Measurements from ENCODE around the gene WIF1.

Gene WIF1

GRCh38 chr12:65121049-65121955 is at the start of gene WIF1:
Gene WIF1, minus strand, starts transcription at chr12:65121305. Its CDS starts 114 bp downstream, at chr12:65121191.
- DNase-seq (ENCODE audit: low read depth): no peak

GRCh38 chr12:65170209-65170881 is 49.2 kb upstream of the WIF1 start:
- peak; percentile 78 for DNase-seq (ENCODE audit: low read depth)

DNA sequence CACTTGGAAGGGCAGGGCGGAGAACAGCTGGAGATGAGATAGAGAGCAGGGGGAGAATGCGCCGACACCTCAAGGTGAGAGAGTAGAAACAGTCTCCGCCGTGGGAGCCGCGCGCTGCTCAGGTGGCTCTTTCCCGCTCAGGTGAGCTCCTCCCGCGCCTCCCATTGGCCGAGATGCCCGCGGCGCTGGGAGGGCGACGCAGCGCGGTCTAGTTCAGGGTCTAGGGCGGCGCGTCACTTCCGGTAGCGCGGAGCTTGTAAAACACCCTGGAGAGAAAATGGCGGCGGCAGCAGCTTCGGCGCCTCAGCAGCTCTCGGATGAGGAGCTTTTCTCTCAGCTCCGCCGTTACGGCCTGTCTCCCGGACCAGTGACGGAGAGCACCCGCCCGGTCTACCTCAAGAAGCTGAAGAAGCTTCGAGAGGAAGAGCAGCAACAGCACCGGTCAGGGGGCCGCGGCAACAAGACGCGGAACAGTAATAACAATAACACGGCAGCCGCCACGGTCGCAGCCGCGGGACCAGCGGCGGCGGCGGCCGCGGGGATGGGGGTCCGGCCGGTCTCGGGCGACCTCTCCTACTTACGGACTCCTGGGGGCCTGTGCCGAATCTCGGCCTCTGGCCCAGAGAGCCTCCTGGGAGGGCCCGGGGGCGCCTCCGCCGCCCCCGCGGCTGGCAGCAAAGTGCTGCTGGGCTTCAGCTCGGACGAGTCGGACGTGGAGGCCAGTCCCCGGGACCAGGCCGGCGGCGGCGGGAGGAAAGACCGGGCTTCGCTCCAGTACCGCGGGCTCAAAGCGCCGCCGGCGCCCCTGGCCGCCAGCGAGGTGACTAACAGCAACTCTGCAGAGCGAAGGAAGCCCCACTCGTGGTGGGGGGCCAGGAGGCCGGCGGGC is 48.5 kb upstream of the WIF1 start, which contains the start of gene LEMD3:
Gene LEMD3, plus strand, starts transcription at position 264 of the 889 bp plus-strand sequence. Its CDS starts 14 bp downstream, at position 278.
- peak; percentile 91 for DNase-seq (ENCODE audit: low read depth)

DNA sequence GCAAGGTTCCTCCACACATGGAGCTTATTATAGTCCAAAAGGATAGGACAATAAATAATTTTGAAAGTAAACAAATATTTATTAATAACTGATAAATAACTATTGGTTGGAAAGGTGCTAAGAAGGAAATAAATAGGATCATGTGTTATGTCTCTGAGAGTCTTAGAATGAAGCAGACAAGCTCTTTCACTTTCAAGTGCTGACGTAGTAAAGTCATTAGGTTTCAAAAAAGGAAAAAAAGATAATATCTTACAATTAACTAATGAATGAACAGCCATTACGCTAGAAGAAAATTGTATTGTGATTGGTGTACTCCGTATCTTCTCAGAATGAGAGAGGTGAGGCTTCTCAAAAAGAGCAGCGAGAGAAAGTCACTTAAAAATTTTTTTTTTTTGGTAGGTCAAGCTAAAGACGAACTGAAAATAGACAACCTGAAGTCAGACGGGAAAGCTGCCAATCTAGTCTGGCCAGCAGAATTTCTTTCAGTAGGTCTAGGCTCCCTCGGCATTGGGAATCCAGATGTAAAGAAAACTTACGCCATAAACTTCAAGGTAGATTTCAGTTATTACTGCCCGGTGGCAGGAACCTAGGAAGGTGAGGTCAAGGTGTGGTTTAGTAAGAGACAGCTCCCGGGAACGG is 47.7 kb upstream of the WIF1 start:
- peak; percentile 19 for DNase-seq (ENCODE audit: low read depth)

- DNase-seq (ENCODE audit: low read depth): no peak
Observed at GRCh38 chr12:65164774-65165173, 43.7 kb upstream of the WIF1 start.

- no peak for DNase-seq (ENCODE audit: low read depth)
Observed at GRCh38 chr12:65164244-65164643, 43.1 kb upstream of the WIF1 start.

GRCh38 chr12:65162609-65163008 is 41.5 kb upstream of the WIF1 start:
- DNase-seq (ENCODE audit: low read depth): no peak

DNA sequence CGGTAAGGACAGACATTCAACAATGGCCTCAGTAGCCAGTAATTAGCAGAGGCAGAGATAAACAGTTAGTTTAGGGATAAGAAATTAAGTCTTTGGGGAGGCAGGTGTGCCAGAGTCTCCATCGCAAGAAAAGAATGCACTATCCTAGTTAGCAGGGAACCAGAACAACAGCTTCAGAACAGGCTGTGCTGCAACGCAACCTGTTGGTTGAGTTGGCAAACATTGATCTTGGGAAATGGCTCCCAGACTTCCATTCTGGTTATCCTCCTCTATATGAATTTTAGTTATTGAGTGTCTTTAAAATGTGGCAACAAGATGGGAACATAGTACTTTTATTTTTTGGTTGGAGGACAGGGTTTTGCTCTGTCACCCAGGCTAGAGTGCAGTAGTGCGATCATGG is 36.0 kb upstream of the WIF1 start:
- no peak for DNase-seq (ENCODE audit: low read depth)

- DNase-seq (ENCODE audit: low read depth): no peak
Observed at GRCh38 chr12:65156366-65156841, 35.3 kb upstream of the WIF1 start.

DNA sequence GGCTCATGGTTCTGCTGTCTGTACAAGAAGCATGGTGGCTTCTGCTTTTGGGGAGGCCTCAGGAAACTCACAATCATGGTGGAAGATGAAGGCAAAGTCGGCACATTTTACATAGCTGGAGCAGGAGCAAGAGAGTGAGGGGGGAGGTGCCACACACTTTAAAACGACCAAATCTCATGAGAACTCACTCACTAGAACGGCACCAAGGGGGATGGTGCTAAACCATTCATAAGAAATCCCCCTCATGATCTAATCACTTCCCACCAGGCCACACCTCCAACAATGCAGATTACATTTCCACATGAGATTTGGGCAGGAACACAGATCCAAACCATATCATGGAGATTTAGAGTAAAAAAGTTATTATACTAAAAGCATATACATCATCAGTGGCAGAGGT is 34.7 kb upstream of the WIF1 start:
- DNase-seq (ENCODE audit: low read depth): no peak

GRCh38 chr12:65152596-65152995 is 31.5 kb upstream of the WIF1 start:
- no peak for DNase-seq (ENCODE audit: low read depth)

GRCh38 chr12:65152012-65152411 is 30.9 kb upstream of the WIF1 start:
- peak; percentile 11 for DNase-seq (ENCODE audit: low read depth)

- DNase-seq (ENCODE audit: low read depth): no peak
Observed at GRCh38 chr12:65147312-65147905, 26.3 kb upstream of the WIF1 start.

DNA sequence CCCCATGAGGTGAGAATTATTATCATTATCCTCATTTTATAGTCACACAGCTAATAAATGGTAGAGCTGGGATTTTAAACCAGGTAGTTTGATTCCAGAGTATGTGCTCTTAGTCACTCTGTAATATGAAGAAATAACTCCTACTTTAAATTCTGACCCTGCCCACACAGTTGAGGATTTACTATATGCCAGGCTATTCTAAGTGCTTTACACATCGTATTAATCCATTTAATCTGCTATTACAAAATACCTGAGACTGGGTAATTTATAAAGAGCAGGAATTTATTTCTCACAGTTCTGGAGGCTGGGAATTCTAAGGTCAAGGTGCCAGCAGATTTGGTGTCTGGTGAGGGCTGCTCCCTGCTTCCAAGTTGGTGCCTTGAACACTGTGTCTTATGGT is 19.6 kb upstream of the WIF1 start:
- no peak for DNase-seq (ENCODE audit: low read depth)

DNA sequence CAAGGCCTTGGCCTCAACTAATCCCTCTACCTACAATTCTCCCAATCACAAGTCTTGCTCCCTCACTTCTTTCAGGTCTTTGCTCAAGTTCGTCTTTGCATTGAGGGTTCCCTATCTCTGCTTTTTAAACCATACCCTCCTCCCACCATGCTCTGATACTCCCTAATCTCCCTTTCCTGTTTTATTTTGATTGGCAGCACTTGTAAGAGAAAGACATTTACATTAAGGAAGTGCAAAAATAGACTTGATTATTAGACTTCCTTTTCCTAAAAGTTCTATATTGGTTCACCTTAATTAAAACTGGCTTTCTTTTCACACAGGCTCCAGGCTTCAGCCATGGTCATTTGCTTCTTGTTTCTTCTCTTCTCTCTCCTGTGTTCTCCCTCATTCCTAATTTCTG is 18.3 kb upstream of the WIF1 start:
- DNase-seq (ENCODE audit: low read depth): no peak

DNA sequence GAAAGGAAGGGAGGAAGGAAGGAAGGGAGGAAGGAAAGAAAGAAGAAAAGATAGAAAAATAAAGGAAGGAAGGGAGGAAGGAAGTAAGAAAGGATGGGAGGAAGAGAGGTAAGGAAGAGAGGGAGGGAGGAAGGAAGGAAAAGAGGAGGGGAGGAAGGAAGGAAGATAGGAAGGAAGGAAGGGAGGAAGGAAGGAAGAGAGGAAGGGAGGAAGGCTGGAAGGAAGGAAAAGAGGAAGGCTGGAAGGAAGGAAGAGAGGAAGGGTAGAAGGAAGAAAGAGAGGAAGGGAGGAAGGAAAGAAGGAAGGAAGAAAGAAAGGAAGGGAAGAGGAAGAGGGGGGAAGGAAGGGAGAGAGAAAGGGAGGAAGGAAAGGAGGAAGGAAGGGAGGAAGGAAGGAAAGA is 12.8 kb upstream of the WIF1 start:
- DNase-seq (ENCODE audit: low read depth): no peak

DNA sequence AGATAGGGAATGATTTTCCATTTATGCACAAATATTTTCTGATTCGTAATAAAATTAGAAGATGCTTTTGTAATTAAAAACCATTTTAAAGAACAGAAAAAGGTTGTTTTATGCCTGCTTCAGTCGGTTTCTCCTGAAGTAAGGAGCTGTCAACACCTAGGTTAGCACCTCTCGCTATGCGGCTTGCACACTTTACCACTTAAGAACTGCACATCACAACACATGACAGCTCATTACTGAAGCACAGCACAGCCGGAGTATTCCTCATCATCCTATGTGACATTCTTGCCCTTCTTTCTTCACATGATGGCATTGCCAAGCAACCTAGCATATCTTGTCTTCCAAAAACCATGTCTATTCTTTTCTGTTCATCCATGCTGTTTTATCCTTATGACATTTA is 5.4 kb upstream of the WIF1 start:
- DNase-seq (ENCODE audit: low read depth): no peak

DNA sequence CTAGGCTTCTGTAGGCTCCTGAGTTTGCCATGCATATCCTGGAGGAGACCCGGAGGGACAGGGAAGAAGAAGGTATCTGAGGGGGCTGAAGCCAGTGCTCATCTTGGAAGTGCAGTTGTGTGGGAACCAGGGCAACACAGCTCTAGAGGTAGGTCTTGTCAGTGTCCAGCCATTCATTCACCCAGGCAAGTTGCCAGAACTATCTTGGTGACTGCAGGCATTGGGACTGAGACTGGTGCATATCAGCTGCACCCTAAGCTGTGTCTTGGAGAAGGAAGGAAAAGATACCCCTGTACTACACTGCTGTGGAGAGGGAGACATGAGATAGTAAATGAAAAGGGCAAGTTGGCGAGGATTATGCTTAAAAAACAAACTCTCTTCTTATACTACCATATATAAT is 4.9 kb upstream of the WIF1 start:
- no peak for DNase-seq (ENCODE audit: low read depth)

- DNase-seq (ENCODE audit: low read depth): no peak
Observed at GRCh38 chr12:65125247-65125646, 4.1 kb upstream of the WIF1 start.

- DNase-seq (ENCODE audit: low read depth): peak; percentile 67
Observed at GRCh38 chr12:65123435-65124063, 2.4 kb upstream of the WIF1 start.

GRCh38 chr12:65122703-65123102 is 1.6 kb upstream of the WIF1 start:
- DNase-seq (ENCODE audit: low read depth): no peak
